Progenitor cell of endocrine pancreas (in vitro differentiated cells): ENCODE measurements around the gene TTC34. TPM values are rescaled to one million over a fixed set of nuclear protein-coding genes. Genes with fewer than 3 reads are reported as not detected.

Experiments used
- DNase-seq: peaks from one replicate; pipeline ENCODE4 v3.0.0; 2021; ENCODE audit warnings: low spot score; ENCODE audit not compliant: unreplicated experiment
- H3K27ac Mint-ChIP-seq: 2 replicates; pipeline ENCODE4 v1.8.0; 2021; ENCODE audit warnings: mild to moderate bottlenecking, moderate library complexity, mixed read lengths
- H3K27me3 Mint-ChIP-seq: 2 replicates; pipeline ENCODE4 v1.8.0; 2021; ENCODE audit warnings: mixed read lengths
- H3K36me3 Mint-ChIP-seq: 2 replicates; pipeline ENCODE4 v1.8.0; 2022; ENCODE audit warnings: mixed read lengths; ENCODE audit not compliant: insufficient read depth
- H3K4me1 Mint-ChIP-seq: 2 replicates; pipeline ENCODE4 v1.8.0; 2021; ENCODE audit warnings: low read depth, mixed read lengths
- H3K4me3 Mint-ChIP-seq: 2 replicates; pipeline ENCODE4 v1.8.0; 2021; ENCODE audit warnings: low read depth, mild to moderate bottlenecking, moderate library complexity, mixed read lengths
- H3K9me3 Mint-ChIP-seq: 2 replicates; pipeline ENCODE4 v1.8.0; 2021; ENCODE audit warnings: low read depth, mixed read lengths
- total RNA-seq: library from RNA; stranded (reverse); gene quantifications from 2 replicates; pipeline ENCODE4 v1.2.1, GENCODE V29; 2021
- TF ChIP-seq, protein P1 (sequence below): fragments of 200-600 bp; sonication (generic); IDR thresholded peaks from one replicate; pipeline ENCODE4 v1.5.0; 2021; ENCODE audit warnings: antibody characterized with exemption, mild to moderate bottlenecking; ENCODE audit not compliant: unreplicated experiment

TTC34 gene
- total RNA-seq, 1 donor from 2014 or later = 3.1 TPM

GRCh38 chr1:2796890-2797740 lies 4.4 kb downstream of the TTC34 start:
- H3K27me3 Mint-ChIP-seq = no peaks in the 10 kb centered on the region
- H3K4me1 Mint-ChIP-seq = no peaks in the 10 kb centered on the region
- no peak overlapping the region for H3K27ac Mint-ChIP-seq
- H3K9me3 Mint-ChIP-seq = peaks cover 41% of the 10 kb centered on the region
- H3K36me3 Mint-ChIP-seq = peaks cover 4% of the 10 kb centered on the region
- TF ChIP-seq, protein P1, sequence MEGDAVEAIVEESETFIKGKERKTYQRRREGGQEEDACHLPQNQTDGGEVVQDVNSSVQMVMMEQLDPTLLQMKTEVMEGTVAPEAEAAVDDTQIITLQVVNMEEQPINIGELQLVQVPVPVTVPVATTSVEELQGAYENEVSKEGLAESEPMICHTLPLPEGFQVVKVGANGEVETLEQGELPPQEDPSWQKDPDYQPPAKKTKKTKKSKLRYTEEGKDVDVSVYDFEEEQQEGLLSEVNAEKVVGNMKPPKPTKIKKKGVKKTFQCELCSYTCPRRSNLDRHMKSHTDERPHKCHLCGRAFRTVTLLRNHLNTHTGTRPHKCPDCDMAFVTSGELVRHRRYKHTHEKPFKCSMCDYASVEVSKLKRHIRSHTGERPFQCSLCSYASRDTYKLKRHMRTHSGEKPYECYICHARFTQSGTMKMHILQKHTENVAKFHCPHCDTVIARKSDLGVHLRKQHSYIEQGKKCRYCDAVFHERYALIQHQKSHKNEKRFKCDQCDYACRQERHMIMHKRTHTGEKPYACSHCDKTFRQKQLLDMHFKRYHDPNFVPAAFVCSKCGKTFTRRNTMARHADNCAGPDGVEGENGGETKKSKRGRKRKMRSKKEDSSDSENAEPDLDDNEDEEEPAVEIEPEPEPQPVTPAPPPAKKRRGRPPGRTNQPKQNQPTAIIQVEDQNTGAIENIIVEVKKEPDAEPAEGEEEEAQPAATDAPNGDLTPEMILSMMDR = no peak
- no peak for DNase-seq
- no peak overlapping the region for H3K4me3 Mint-ChIP-seq

GRCh38 chr1:2795926-2796325 lies 5.6 kb downstream of the TTC34 start:
- TF ChIP-seq, protein P1 = no peak
- Mint-ChIP-seq H3K4me3 (no peak overlapping the region), H3K27ac (no peak overlapping the region), H3K4me1 (no peaks in the 10 kb centered on the region), H3K36me3 (peaks cover 4% of the 10 kb centered on the region), H3K27me3 (no peaks in the 10 kb centered on the region), H3K9me3 (peaks cover 45% of the 10 kb centered on the region)
- DNase-seq = no peak

DNA sequence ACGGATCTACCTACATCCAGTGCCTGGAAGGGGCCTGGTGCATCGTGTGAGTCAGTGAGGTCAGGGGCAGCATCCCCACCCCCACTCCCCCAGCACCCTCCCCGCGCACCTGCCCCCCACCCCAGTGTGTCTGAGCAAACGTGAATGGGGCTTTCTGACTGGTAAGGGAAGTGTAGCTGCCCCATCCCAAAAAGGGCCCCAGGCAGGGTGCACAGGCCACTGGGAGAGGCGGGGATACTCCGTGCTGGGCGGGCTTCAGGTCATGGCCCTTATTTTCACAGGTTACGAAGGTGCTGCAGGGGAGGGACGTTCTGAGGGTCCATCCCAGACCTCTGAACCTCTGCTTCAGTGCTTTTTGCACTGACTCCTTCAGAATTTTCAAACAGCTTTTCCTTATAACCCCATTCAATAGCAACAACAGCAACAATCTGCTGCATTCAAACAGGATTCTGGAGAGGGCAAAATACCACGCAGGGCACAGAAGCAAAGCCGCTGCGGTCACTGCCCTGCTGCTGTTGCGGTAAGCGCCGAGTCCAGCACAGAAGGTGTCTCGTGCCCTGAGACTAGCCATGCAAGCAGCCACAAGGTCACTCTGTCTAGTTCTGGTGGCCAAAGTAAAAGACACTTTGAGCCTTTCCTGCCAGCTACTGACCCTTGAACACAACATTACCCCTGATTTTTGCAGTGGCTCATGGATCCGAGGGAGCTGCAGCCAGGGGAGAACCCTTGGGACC lies 10.3 kb downstream of the TTC34 start:
- no peak overlapping the region for H3K4me3 Mint-ChIP-seq
- no peak overlapping the region for H3K27ac Mint-ChIP-seq
- peaks cover 2% of the 10 kb centered on the region for H3K36me3 Mint-ChIP-seq
- no peaks in the 10 kb centered on the region for H3K27me3 Mint-ChIP-seq
- TF ChIP-seq, protein P1 = no peak
- no peak for DNase-seq
- no peaks in the 10 kb centered on the region for H3K4me1 Mint-ChIP-seq
- H3K9me3 Mint-ChIP-seq = peaks cover 40% of the 10 kb centered on the region

GRCh38 chr1:2789986-2790581 lies 11.4 kb downstream of the TTC34 start:
- Mint-ChIP-seq H3K4me1 (no peaks in the 10 kb centered on the region), H3K4me3 (no peak overlapping the region), H3K27ac (no peak overlapping the region), H3K9me3 (peaks cover 34% of the 10 kb centered on the region), H3K27me3 (no peaks in the 10 kb centered on the region), H3K36me3 (peaks cover 2% of the 10 kb centered on the region)
- TF ChIP-seq, protein P1 = no peak
- DNase-seq = no peak
